CD8-positive, alpha-beta memory T cell (primary cell): ENCODE data around the gene DAP. TPM values are rescaled to one million over a fixed set of nuclear protein-coding genes. Genes with fewer than 3 reads are reported as not detected.

Experiments used
- CTCF ChIA-PET: fragments of 350-600 bp; sonication (Branson Sonifier 250); formaldehyde crosslinking; loops from one replicate; lab custom pipeline; 2021; ENCODE audit warnings: antibody characterized with exemption; lab: Charles Lee
- POLR2A ChIA-PET: fragments of 350-600 bp; sonication (Branson Sonifier 250); formaldehyde crosslinking; loops from one replicate; lab custom pipeline; 2021; ENCODE audit warnings: antibody characterized with exemption; lab: Charles Lee
- DNase-seq, 5 donors: peaks; one replicate each; pipeline versions ENCODE4 v3.0.0 to v3.0.0-alpha.2; 2020 to 2022; ENCODE audit warnings: mixed read lengths in 1 of 5
- H3K27ac ChIP-seq: one replicate; pipeline ENCODE4 v1.7.0; 2013; ENCODE audit warnings: low read depth, mild to moderate bottlenecking, low read length, moderate library complexity
- H3K27me3 ChIP-seq: 2 replicates; pipeline ENCODE4 v1.7.0; 2013; ENCODE audit warnings: low read length, mild to moderate bottlenecking; ENCODE audit not compliant: insufficient read depth, poor library complexity, severe bottlenecking
- H3K36me3 ChIP-seq: 2 replicates; pipeline ENCODE4 v1.7.0; 2013; ENCODE audit warnings: mild to moderate bottlenecking, low read length, moderate library complexity; ENCODE audit not compliant: insufficient read depth
- H3K4me1 ChIP-seq: 2 replicates; pipeline ENCODE4 v1.7.0; 2013; ENCODE audit warnings: mild to moderate bottlenecking, low read length, moderate library complexity; ENCODE audit not compliant: insufficient read depth
- H3K4me3 ChIP-seq: 2 replicates; pipeline ENCODE4 v1.7.0; 2013; ENCODE audit warnings: mild to moderate bottlenecking, low read length
- H3K9me3 ChIP-seq: 2 replicates; pipeline ENCODE4 v1.7.0; 2013; ENCODE audit warnings: mild to moderate bottlenecking, low read length
- H3K27ac Mint-ChIP-seq, 8 donors: one replicate each; pipeline ENCODE4 v1.8.0; 2020 to 2021; ENCODE audit warnings: mixed read lengths in 8 of 8, mild to moderate bottlenecking in 6 of 8, inconsistent platforms in 3 of 8, moderate library complexity in 3 of 8
- H3K27me3 Mint-ChIP-seq, 2 donors: one replicate each; pipeline ENCODE4 v1.8.0; 2020 to 2021; ENCODE audit warnings: mixed read lengths in 2 of 2, mild to moderate bottlenecking in 1 of 2, moderate library complexity in 1 of 2
- H3K36me3 Mint-ChIP-seq, 3 donors: one replicate each; pipeline ENCODE4 v1.8.0; 2020 to 2021; ENCODE audit warnings: mixed read lengths in 3 of 3, inconsistent platforms in 1 of 3, mild to moderate bottlenecking in 1 of 3
- H3K4me1 Mint-ChIP-seq, 3 donors: one replicate each; pipeline ENCODE4 v1.8.0; 2020 to 2021; ENCODE audit warnings: mixed read lengths in 3 of 3, inconsistent platforms in 1 of 3, mild to moderate bottlenecking in 1 of 3
- H3K4me3 Mint-ChIP-seq, 7 donors: one replicate each; pipeline ENCODE4 v1.8.0; 2020 to 2021; ENCODE audit warnings: mixed read lengths in 7 of 7, mild to moderate bottlenecking in 6 of 7, moderate library complexity in 4 of 7, inconsistent platforms in 2 of 7
- H3K9me3 Mint-ChIP-seq, 5 donors: one replicate each; pipeline ENCODE4 v1.8.0; 2020 to 2022; ENCODE audit warnings: mixed read lengths in 5 of 5, mild to moderate bottlenecking in 3 of 5, moderate library complexity in 2 of 5, inconsistent platforms in 1 of 5
- polyA plus RNA-seq: library from polyadenylated mRNA; unstranded; fragments of 300-500 nt; fragmentation: Illumina TruSeq; gene quantifications from one replicate; pipeline ENCODE4 v1.2.3, GENCODE V29; 2021
- total RNA-seq, 2 experiments: library from RNA; stranded (reverse); gene quantifications; one replicate each; pipeline ENCODE4 v1.2.3, GENCODE V29; 2021

DAP gene
- total and polyA plus RNA-seq, 3 experiments from 2014 or later, result 60.0 to 73.7 (median 61.5) TPM

- Histone ChIP-seq H3K27ac (no peak overlapping the region), H3K9me3 (no peaks in the 10 kb centered on the region), H3K4me1 (no peaks in the 10 kb centered on the region), H3K36me3 (peaks cover 23% of the 10 kb centered on the region), H3K27me3 (no peaks in the 10 kb centered on the region), H3K4me3 (no peak overlapping the region)
- no peaks in the 10 kb centered on the region for H3K9me3 Mint-ChIP-seq
- ChIA-PET POLR2A (no interaction called here), CTCF (no interaction called here)
- DNase-seq, result no peak
- no peaks in the 10 kb centered on the region for H3K27me3 Mint-ChIP-seq
- H3K36me3 Mint-ChIP-seq, result peaks cover 28 to 90% (median 37%) of the 10 kb centered on the region in 3 donors
- no peak overlapping the region for H3K4me3 Mint-ChIP-seq
- H3K27ac Mint-ChIP-seq, result no peak overlapping the region
- H3K4me1 Mint-ChIP-seq, result peaks cover 4 to 10% (median 5%) of the 10 kb centered on the region in 3 donors
Observed at GRCh38 chr5:10745133-10745532, 15.9 kb downstream of the DAP start.

- H3K9me3 Mint-ChIP-seq, result no peaks in the 10 kb centered on the region
- no peak overlapping the region for H3K4me3 Mint-ChIP-seq
- Histone ChIP-seq H3K36me3 (peaks cover 23% of the 10 kb centered on the region), H3K27me3 (no peaks in the 10 kb centered on the region), H3K27ac (no peak overlapping the region), H3K4me1 (no peaks in the 10 kb centered on the region), H3K9me3 (no peaks in the 10 kb centered on the region), H3K4me3 (no peak overlapping the region)
- ChIA-PET CTCF (no interaction called here), POLR2A (no interaction called here)
- H3K36me3 Mint-ChIP-seq, result peaks cover 32 to 89% (median 36%) of the 10 kb centered on the region in 3 donors
- no peak overlapping the region for H3K27ac Mint-ChIP-seq
- no peaks in the 10 kb centered on the region for H3K27me3 Mint-ChIP-seq
- DNase-seq, result no peak
- H3K4me1 Mint-ChIP-seq, result peaks cover 4 to 10% (median 5%) of the 10 kb centered on the region in 3 donors
Observed at GRCh38 chr5:10744681-10745080, 16.4 kb downstream of the DAP start.

- Histone ChIP-seq H3K36me3 (peaks cover 23% of the 10 kb centered on the region), H3K9me3 (no peaks in the 10 kb centered on the region), H3K27ac (no peak overlapping the region), H3K4me3 (no peak overlapping the region), H3K27me3 (no peaks in the 10 kb centered on the region), H3K4me1 (no peaks in the 10 kb centered on the region)
- H3K4me1 Mint-ChIP-seq, result peaks cover 4 to 5% (median 5%) of the 10 kb centered on the region in 3 donors
- H3K27ac Mint-ChIP-seq, result no peak overlapping the region
- CTCF ChIA-PET, result no interaction called here
- POLR2A ChIA-PET, result no interaction called here
- peaks cover 32 to 85% (median 36%) of the 10 kb centered on the region in 3 donors for H3K36me3 Mint-ChIP-seq
- no peaks in the 10 kb centered on the region for H3K9me3 Mint-ChIP-seq
- no peak overlapping the region for H3K4me3 Mint-ChIP-seq
- DNase-seq, result no peak
- no peaks in the 10 kb centered on the region for H3K27me3 Mint-ChIP-seq
Observed at GRCh38 chr5:10743951-10744350, 17.1 kb downstream of the DAP start.

DNA sequence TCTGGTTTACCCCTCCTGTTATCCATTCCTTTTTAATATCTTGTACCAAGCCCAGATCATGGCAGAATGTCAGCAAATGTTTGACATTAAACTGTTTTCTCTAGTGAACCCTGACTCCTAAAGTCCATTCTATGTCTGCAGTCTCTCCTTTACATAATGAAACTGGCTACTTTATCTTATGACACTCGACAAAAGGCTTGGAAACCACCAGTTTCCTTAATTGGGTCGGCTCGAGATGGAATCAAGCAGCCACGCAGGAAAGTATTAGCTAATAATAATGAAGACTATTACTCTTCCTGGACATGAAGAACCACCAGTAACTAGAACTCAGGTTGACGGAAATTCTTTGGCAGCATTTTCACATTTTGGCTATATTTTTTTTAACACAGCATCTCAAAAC lies 17.5 kb downstream of the DAP start:
- ChIA-PET CTCF (no interaction called here), POLR2A (no interaction called here)
- Histone ChIP-seq H3K9me3 (no peaks in the 10 kb centered on the region), H3K36me3 (peaks cover 23% of the 10 kb centered on the region), H3K27me3 (no peaks in the 10 kb centered on the region), H3K27ac (no peak overlapping the region), H3K4me1 (no peaks in the 10 kb centered on the region), H3K4me3 (no peak overlapping the region)
- peaks cover 6 to 8% (median 7%) of the 10 kb centered on the region in 3 donors for H3K4me1 Mint-ChIP-seq
- H3K36me3 Mint-ChIP-seq, result peaks cover 32 to 84% (median 38%) of the 10 kb centered on the region in 3 donors
- no peak overlapping the region for H3K4me3 Mint-ChIP-seq
- no peak overlapping the region for H3K27ac Mint-ChIP-seq
- no peak for DNase-seq
- H3K27me3 Mint-ChIP-seq, result no peaks in the 10 kb centered on the region
- H3K9me3 Mint-ChIP-seq, result no peaks in the 10 kb centered on the region

DNA sequence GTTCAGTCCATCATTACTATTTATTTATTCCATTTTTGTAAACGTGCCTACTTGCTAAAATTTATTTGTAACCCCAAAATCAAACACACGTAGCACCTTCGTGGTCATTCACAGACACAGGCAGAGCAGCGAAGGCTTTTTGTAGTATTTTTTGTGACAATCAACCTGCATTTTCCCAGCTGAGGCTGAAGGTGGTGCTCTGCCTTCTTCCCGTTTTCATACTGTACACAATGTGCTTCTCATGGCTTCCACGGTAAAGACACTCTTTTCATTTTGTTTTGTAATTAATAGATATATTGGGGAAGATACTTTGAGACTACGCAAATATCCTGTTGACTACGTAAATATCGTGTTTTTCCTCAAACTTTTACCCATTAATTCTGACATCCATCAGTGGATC lies 19.4 kb downstream of the DAP start:
- CTCF ChIA-PET, result no interaction called here
- Mint-ChIP-seq H3K4me1 (peaks cover 10 to 19% (median 11%) of the 10 kb centered on the region in 3 donors), H3K36me3 (peaks cover 27 to 75% (median 41%) of the 10 kb centered on the region in 3 donors), H3K4me3 (no peak overlapping the region), H3K27me3 (no peaks in the 10 kb centered on the region), H3K27ac (peak overlapping the region in 1 of 8 donors; percentile 9), H3K9me3 (no peaks in the 10 kb centered on the region)
- no peaks in the 10 kb centered on the region for H3K9me3 ChIP-seq
- no peak for DNase-seq
- H3K4me3 ChIP-seq, result no peak overlapping the region
- peaks cover 10% of the 10 kb centered on the region for H3K36me3 ChIP-seq
- no peaks in the 10 kb centered on the region for H3K4me1 ChIP-seq
- no peak overlapping the region for H3K27ac ChIP-seq
- H3K27me3 ChIP-seq, result no peaks in the 10 kb centered on the region
- POLR2A ChIA-PET, result no interaction called here

GRCh38 chr5:10740384-10740783 lies 20.6 kb downstream of the DAP start:
- no peaks in the 10 kb centered on the region for H3K9me3 Mint-ChIP-seq
- H3K4me1 ChIP-seq, result no peaks in the 10 kb centered on the region
- CTCF ChIA-PET, result no interaction called here
- peaks cover 14 to 19% (median 17%) of the 10 kb centered on the region in 3 donors for H3K4me1 Mint-ChIP-seq
- peak overlapping the region in 3 of 8 donors; percentile 52 to 86 (median 62) for H3K27ac Mint-ChIP-seq
- DNase-seq, result no peak
- peaks cover 23 to 73% (median 36%) of the 10 kb centered on the region in 3 donors for H3K36me3 Mint-ChIP-seq
- no peaks in the 10 kb centered on the region for H3K9me3 ChIP-seq
- H3K27ac ChIP-seq, result no peak overlapping the region
- H3K4me3 Mint-ChIP-seq, result no peak overlapping the region
- H3K27me3 ChIP-seq, result no peaks in the 10 kb centered on the region
- H3K36me3 ChIP-seq, result peaks cover 8% of the 10 kb centered on the region
- POLR2A ChIA-PET, result no interaction called here
- no peak overlapping the region for H3K4me3 ChIP-seq
- no peaks in the 10 kb centered on the region for H3K27me3 Mint-ChIP-seq

DNA sequence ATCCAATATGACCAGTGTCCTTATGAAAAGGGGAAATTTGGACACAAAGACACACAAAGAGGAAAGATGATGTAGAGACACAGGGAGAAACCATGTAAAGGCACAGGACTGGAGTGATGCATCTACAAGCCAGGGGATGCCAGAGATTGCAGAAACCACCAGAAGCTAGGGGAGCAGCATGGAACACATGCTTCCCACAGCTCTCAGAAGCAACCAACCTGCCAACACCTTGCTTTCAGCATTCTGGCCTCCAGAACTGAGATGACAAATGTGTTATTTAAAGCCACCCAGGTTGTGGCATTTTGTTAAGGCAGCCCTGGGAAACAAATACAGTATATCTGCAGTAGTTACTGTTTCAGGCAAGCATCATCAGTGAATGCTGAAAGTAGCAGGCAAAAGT lies 23.2 kb downstream of the DAP start:
- Histone ChIP-seq H3K4me3 (no peak overlapping the region), H3K36me3 (no peaks in the 10 kb centered on the region), H3K27me3 (no peaks in the 10 kb centered on the region), H3K9me3 (no peaks in the 10 kb centered on the region), H3K27ac (no peak overlapping the region), H3K4me1 (no peaks in the 10 kb centered on the region)
- CTCF ChIA-PET, result no interaction called here
- POLR2A ChIA-PET, result no interaction called here
- Mint-ChIP-seq H3K9me3 (no peaks in the 10 kb centered on the region), H3K27ac (peak overlapping the region in 1 of 8 donors; percentile 33), H3K27me3 (no peaks in the 10 kb centered on the region), H3K36me3 (peaks cover 22 to 65% (median 34%) of the 10 kb centered on the region in 3 donors), H3K4me3 (no peak overlapping the region), H3K4me1 (peaks cover 18 to 23% (median 19%) of the 10 kb centered on the region in 3 donors)
- no peak for DNase-seq

GRCh38 chr5:10736808-10737207 lies 24.2 kb downstream of the DAP start:
- Mint-ChIP-seq H3K27me3 (no peaks in the 10 kb centered on the region), H3K4me1 (peaks cover 16 to 24% (median 18%) of the 10 kb centered on the region in 3 donors), H3K27ac (peak overlapping the region in 1 of 8 donors; percentile 17), H3K36me3 (peaks cover 19 to 63% (median 35%) of the 10 kb centered on the region in 3 donors), H3K4me3 (no peak overlapping the region), H3K9me3 (no peaks in the 10 kb centered on the region)
- ChIA-PET POLR2A (no interaction called here), CTCF (no interaction called here)
- no peaks in the 10 kb centered on the region for H3K4me1 ChIP-seq
- no peak overlapping the region for H3K4me3 ChIP-seq
- DNase-seq, result no peak
- H3K9me3 ChIP-seq, result no peaks in the 10 kb centered on the region
- peaks cover 5% of the 10 kb centered on the region for H3K36me3 ChIP-seq
- no peaks in the 10 kb centered on the region for H3K27me3 ChIP-seq
- no peak overlapping the region for H3K27ac ChIP-seq
